Activated CD4-positive, alpha-beta T cell treated with anti-CD3 and anti-CD28 coated beads, Interleukin-2, amount 50 U/mL, for 1 hour (primary cell): ENCODE results near the gene KIAA1328.

ENCODE experiments used
- DNase-seq: peaks from one replicate; pipeline ENCODE4 v3.0.0-alpha.2; 2020

Gene KIAA1328

GRCh38 chr18:36963464-36963863, 134.5 kb downstream of the KIAA1328 start:
- DNase-seq: no peak

- DNase-seq: no peak
Measured at GRCh38 chr18:36974686-36975085, 145.8 kb downstream of the KIAA1328 start.

GRCh38 chr18:36977121-36977520, 148.2 kb downstream of the KIAA1328 start:
- no peak for DNase-seq

- no peak for DNase-seq
Measured at GRCh38 chr18:36993068-36993467, 164.1 kb downstream of the KIAA1328 start.

- no peak for DNase-seq
Measured at GRCh38 chr18:37006742-37007141, 177.8 kb downstream of the KIAA1328 start.

- DNase-seq: no peak
Measured at GRCh38 chr18:37012452-37012851, 183.5 kb downstream of the KIAA1328 start.

- DNase-seq: no peak
Measured at GRCh38 chr18:37019157-37019827, 190.4 kb downstream of the KIAA1328 start.

GRCh38 chr18:37033419-37033818, 204.5 kb downstream of the KIAA1328 start:
- DNase-seq: no peak

GRCh38 chr18:37042381-37042780, 213.5 kb downstream of the KIAA1328 start:
- DNase-seq: no peak

GRCh38 chr18:37055137-37055802, 226.3 kb downstream of the KIAA1328 start:
- no peak for DNase-seq

GRCh38 chr18:37064187-37064586, 235.3 kb downstream of the KIAA1328 start:
- no peak for DNase-seq

- no peak for DNase-seq
Measured at GRCh38 chr18:37065254-37065653, 236.3 kb downstream of the KIAA1328 start.

GRCh38 chr18:37084912-37085311, 256.0 kb downstream of the KIAA1328 start:
- no peak for DNase-seq

- no peak for DNase-seq
Measured at GRCh38 chr18:37085362-37085761, 256.4 kb downstream of the KIAA1328 start.

GRCh38 chr18:37107748-37108522, 279.0 kb downstream of the KIAA1328 start:
- no peak for DNase-seq

- DNase-seq: no peak
Measured at GRCh38 chr18:37122877-37123276, 293.9 kb downstream of the KIAA1328 start.

GRCh38 chr18:37124516-37124915, 295.6 kb downstream of the KIAA1328 start:
- no peak for DNase-seq

GRCh38 chr18:37135177-37135576, 306.2 kb downstream of the KIAA1328 start:
- DNase-seq: no peak

GRCh38 chr18:37138456-37138855, 309.5 kb downstream of the KIAA1328 start:
- DNase-seq: no peak

- no peak for DNase-seq
Measured at GRCh38 chr18:37139876-37140275, 310.9 kb downstream of the KIAA1328 start.

- no peak for DNase-seq
Measured at GRCh38 chr18:37144921-37145320, 316.0 kb downstream of the KIAA1328 start.

GRCh38 chr18:37156330-37156942, 327.5 kb downstream of the KIAA1328 start:
- DNase-seq: no peak

- no peak for DNase-seq
Measured at GRCh38 chr18:37160038-37160820, 331.3 kb downstream of the KIAA1328 start.
